Pancreas (tissue), 10 donors: Measurements from ENCODE around the gene RELCH. TPM values are rescaled to one million over a fixed set of nuclear protein-coding genes. Genes with fewer than 3 reads are reported as not detected.

ENCODE experiments used
- ATAC-seq, 4 donors: fragments of 200-7000 bp; cut with Tn5 transposase; one replicate each; pipeline versions ENCODE4 v1.8.0 to v1.9.1; 2020; ENCODE audit warnings: mild to moderate bottlenecking in 4 of 4, moderate library complexity in 4 of 4
- DNase-seq, 6 donors: peaks; one replicate each; pipeline ENCODE4 v3.0.0-alpha.2; 2020
- FAIRE-seq: peaks from 2 replicates; lab custom pipeline; 2012; peaks lifted over from hg19 to GRCh38; lab: Jason Lieb, UNC
- H3K27ac ChIP-seq, 4 donors: fragments of 200-600 bp; sonication (generic); 1 replicate in 3 of 4; 2 replicates in 1 of 4; pipeline versions ENCODE4 v1.5.0 to v1.8.0; 2020
- H3K27me3 ChIP-seq, 4 donors: fragments of 200-600 bp; one replicate each; pipeline ENCODE4 v1.8.0; 2021
- H3K36me3 ChIP-seq, 3 donors: fragments of 200-600 bp; sonication (generic) in 1 of 3; one replicate each; pipeline versions ENCODE4 v1.5.0 to v1.8.0; 2020 to 2021
- H3K4me1 ChIP-seq, 3 donors: fragments of 200-600 bp; one replicate each; pipeline ENCODE4 v1.8.0; 2021
- H3K4me3 ChIP-seq, 4 donors: fragments of 200-600 bp; sonication (generic) in 2 of 4; one replicate each; pipeline versions ENCODE4 v1.5.0 to v1.8.0; 2020 to 2021
- H3K9me3 ChIP-seq, 4 donors: fragments of 200-600 bp; one replicate each; pipeline ENCODE4 v1.8.0; 2021
- WGBS, 2 donors: extraction: QIAGEN DNeasy Blood & Tissue Kit; methylation state at CpG; one replicate each; pipeline ENCODE4 v1.1.7; 2013; 5-methylcytosine and 5-hydroxymethylcytosine counted together
- intact Hi-C, 3 donors: fragments of 100-400 bp; cut with DNase I; formaldehyde crosslinking; loops; one replicate each; pipeline versions ENCODE4 v1.11.1 to v1.14.2; 2022
- polyA plus RNA-seq, 2 donors: library from polyadenylated mRNA; stranded (reverse); fragments of 200-250 nt; gene quantifications; one replicate each; pipeline ENCODE4 v1.2.3, GENCODE V29; 2013
- total RNA-seq, 6 donors: library from RNA; stranded (reverse); fragmentation: NEBNext Ultra II Directional in 4 of 6; extraction: Animal tissue kit (Norgen Biotek cat#: 25700) in 4 of 6; gene quantifications; one replicate each; pipeline versions ENCODE4 v1.2.1 to v1.2.4, GENCODE V29; 2021 to 2023
- TF ChIP-seq, protein P1 (sequence below), 4 donors: fragments of 200-600 bp; sonication (generic) in 3 of 4; IDR thresholded peaks; one replicate each; pipeline versions ENCODE4 v1.5.0 to v1.8.0; 2021; ENCODE audit warnings: antibody characterized with exemption in 4 of 4
- donor health status: healthy with polysubstance abuse.
- donor health status: DM: no; HTN: no; CAD: no; lungs with moderate emphysema.
- donor health status: DM: no; HTN: no; CAD: no.
- donor health status: control.
- donor health status: control.
- donor health status: Bipolar disorder and iron deficiency.
- donor health status: DM: yes; HTN: yes; CAD: no.
- donor health status: DM: no; HTN: no; CAD: no.
- donor health status: DM: no; HTN: no; CAD: no.
- donor health status: DM: yes; HTN: yes; CAD: no.

RELCH gene
- total and polyA plus RNA-seq, 8 donors = 8.1 to 18.2 (median 12.6) TPM

DNA sequence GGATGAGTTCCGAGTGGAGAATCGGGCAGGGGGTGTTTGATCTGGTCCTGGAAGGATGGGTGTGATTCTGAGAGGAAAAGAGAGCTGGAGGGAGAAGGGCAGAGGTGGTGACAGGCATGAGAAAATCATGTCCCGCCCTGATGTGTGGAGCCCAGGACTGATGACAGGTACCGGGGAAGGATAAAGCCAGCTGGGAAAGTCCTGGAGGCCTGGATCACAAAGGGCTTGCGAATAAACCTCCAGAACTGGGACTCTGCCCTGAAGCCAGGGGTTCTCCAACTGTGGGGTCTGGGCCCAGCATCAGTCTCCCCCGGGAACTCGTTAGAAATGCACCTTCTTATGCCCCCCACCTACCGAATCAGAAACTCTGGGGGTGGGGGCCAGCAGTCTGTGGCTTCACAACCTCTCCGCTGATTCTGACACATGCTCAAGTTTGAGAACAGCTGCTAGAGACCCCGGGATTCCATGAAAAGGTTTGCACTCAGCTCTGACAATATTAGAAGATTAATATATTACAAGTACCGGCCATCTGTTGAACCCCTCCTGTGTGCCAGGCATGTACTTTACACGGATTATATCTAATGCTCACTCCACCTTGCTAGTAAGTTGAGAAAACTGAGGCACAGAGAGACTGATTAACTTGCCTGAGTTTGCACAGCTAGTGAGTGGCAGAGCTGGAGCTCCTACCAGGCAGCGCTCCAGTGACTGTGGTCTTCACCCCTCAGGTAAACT, 146.1 kb downstream of the RELCH start:
- H3K27ac ChIP-seq = no peak overlapping the region
- DNase-seq (no peak), FAIRE-seq (no peak), ATAC-seq (no peak)
- H3K27me3 ChIP-seq = peaks cover 0 to 3% (median 0%) of the 10 kb centered on the region in 4 donors
- no peaks in the 10 kb centered on the region for H3K36me3 ChIP-seq
- TF ChIP-seq, protein P1, sequence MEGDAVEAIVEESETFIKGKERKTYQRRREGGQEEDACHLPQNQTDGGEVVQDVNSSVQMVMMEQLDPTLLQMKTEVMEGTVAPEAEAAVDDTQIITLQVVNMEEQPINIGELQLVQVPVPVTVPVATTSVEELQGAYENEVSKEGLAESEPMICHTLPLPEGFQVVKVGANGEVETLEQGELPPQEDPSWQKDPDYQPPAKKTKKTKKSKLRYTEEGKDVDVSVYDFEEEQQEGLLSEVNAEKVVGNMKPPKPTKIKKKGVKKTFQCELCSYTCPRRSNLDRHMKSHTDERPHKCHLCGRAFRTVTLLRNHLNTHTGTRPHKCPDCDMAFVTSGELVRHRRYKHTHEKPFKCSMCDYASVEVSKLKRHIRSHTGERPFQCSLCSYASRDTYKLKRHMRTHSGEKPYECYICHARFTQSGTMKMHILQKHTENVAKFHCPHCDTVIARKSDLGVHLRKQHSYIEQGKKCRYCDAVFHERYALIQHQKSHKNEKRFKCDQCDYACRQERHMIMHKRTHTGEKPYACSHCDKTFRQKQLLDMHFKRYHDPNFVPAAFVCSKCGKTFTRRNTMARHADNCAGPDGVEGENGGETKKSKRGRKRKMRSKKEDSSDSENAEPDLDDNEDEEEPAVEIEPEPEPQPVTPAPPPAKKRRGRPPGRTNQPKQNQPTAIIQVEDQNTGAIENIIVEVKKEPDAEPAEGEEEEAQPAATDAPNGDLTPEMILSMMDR (IDR thresholded peaks at IDR 0.05) = no peak
- 78 to 84% methylated on average over 13 of the region's 13 CpGs for WGBS, 2 donors
- H3K9me3 ChIP-seq = no peaks in the 10 kb centered on the region
- intact Hi-C loops = no loop called here
- no peak overlapping the region for H3K4me3 ChIP-seq
- peaks cover 0 to 7% (median 0%) of the 10 kb centered on the region in 3 donors for H3K4me1 ChIP-seq

DNA sequence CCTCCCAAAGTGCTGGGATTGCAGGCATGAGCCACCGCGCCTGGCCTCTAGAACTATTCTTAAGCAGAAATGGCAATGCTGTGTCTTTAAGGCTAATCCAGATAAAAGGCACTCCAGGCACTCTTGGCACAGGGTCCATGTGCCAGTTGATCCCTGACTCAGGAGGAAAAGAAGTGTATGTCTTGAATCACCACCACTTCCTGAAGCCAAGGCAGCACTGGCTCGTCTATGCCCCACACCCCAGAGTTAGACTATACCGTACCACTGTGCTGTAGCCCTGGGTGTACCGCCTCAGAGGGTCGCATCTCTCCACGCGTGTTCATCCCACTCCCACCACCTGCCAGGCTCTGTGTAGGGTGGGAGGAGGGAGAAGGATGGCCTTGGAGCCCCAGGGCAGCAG, 147.1 kb downstream of the RELCH start:
- no peak overlapping the region for H3K27ac ChIP-seq
- H3K36me3 ChIP-seq = no peaks in the 10 kb centered on the region
- intact Hi-C loops = no loop called here
- no peak for FAIRE-seq
- no peak for DNase-seq
- no peak overlapping the region for H3K4me3 ChIP-seq
- H3K9me3 ChIP-seq = no peaks in the 10 kb centered on the region
- peaks cover 0 to 5% (median 0%) of the 10 kb centered on the region in 3 donors for H3K4me1 ChIP-seq
- TF ChIP-seq, protein P1 (IDR thresholded peaks at IDR 0.05) = no peak
- 89 to 90% methylated on average over 8 of the region's 8 CpGs for WGBS, 2 donors
- peak in 1 of 4 donors; percentile 35 for ATAC-seq
- H3K27me3 ChIP-seq = peaks cover 0 to 1% (median 0%) of the 10 kb centered on the region in 4 donors

DNA sequence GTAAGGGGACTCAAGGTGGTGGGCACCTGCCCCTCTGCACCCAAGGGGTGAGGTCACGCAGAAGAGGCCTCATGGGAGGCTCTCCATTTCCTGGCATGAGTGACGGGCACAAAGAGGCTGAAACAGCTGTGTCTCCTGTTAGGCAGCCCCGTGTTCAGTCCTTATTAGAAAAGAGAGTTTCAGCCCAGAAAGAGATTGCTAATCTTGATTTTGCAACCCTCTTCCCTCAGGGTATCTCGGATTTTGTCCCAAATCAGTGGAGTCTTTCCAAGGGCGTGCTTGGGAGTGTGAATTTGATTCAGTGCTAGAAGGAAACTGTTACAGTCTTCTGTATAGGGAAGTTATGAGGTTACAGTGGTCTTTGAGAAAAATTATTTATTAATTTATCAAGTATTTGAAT, 148.4 kb downstream of the RELCH start:
- DNase-seq = no peak
- H3K4me1 ChIP-seq = no peaks in the 10 kb centered on the region
- intact Hi-C loops = no loop called here
- no peaks in the 10 kb centered on the region for H3K27me3 ChIP-seq
- no peak for FAIRE-seq
- no peak overlapping the region for H3K4me3 ChIP-seq
- WGBS, 2 donors = 73 to 78% methylated on average over 5 of the region's 5 CpGs
- no peak overlapping the region for H3K27ac ChIP-seq
- ATAC-seq = no peak
- no peaks in the 10 kb centered on the region for H3K36me3 ChIP-seq
- TF ChIP-seq, protein P1 (IDR thresholded peaks at IDR 0.05) = no peak
- H3K9me3 ChIP-seq = no peaks in the 10 kb centered on the region

DNA sequence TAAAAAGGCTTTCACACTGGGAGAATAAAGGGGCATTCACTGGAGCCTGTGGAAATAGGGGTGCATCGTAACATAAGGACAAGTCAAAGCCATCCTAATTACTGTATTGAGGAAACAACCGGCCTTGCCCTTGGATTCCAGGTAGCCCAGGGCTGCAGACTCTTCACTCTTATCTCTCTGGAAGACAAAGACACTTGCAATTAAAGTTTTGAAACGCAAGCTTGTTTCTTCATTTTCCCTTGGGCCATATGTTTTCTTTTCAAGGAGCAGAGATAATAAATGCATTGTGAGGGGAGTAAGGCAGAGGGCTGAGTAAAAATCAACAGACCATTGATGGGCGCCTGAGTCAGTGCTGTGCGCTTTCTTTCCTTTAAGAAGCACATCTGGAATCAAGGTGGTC, 149.6 kb downstream of the RELCH start:
- no peak overlapping the region for H3K27ac ChIP-seq
- H3K27me3 ChIP-seq = no peaks in the 10 kb centered on the region
- FAIRE-seq (no peak), DNase-seq (no peak), ATAC-seq (no peak)
- H3K9me3 ChIP-seq = no peaks in the 10 kb centered on the region
- H3K4me3 ChIP-seq = no peak overlapping the region
- no peaks in the 10 kb centered on the region for H3K4me1 ChIP-seq
- TF ChIP-seq, protein P1 (IDR thresholded peaks at IDR 0.05) = no peak
- intact Hi-C loops = no loop called here
- WGBS, 2 donors = 86 to 90% methylated on average over 5 of the region's 5 CpGs
- no peaks in the 10 kb centered on the region for H3K36me3 ChIP-seq

DNA sequence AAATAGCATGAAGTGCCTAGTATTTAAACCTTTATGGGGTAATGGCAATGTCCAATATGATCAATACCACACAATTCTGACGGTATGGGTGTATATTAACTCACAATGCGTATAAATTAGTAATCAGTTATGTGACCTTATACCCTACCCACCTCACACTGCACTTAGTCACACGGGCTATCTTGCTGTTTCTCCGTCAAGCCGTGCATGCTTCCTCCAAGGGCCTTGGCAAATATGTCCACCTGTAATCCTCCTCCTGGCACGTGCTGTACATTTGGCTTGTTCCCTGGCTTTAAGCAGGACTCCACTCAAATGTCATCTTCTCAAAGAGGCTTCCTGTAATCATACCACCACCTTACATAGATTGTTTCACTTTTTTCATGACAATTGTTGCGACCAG, 150.3 kb downstream of the RELCH start:
- intact Hi-C loops = no loop called here
- no peak overlapping the region for H3K4me3 ChIP-seq
- WGBS, 2 donors = 55 to 67% methylated on average over 7 of the region's 7 CpGs
- FAIRE-seq = no peak
- H3K9me3 ChIP-seq = no peaks in the 10 kb centered on the region
- no peak for DNase-seq
- TF ChIP-seq, protein P1 (IDR thresholded peaks at IDR 0.05) = no peak
- H3K36me3 ChIP-seq = no peaks in the 10 kb centered on the region
- no peaks in the 10 kb centered on the region for H3K4me1 ChIP-seq
- no peak for ATAC-seq
- no peaks in the 10 kb centered on the region for H3K27me3 ChIP-seq
- H3K27ac ChIP-seq = no peak overlapping the region
